Dedifferentiated amniotic fluid mesenchymal stem cell (primary cell): ENCODE measurements around the gene KRTAP1-1.
"Not testable (repeated sequence)": the region's sequence is repeated elsewhere in the genome, so short reads cannot be mapped to it uniquely, and the experiment has no call there.

Source experiments
- DNase-seq: peaks from one replicate; pipeline ENCODE4 v3.0.0-alpha.2; 2016; ENCODE audit errors: extremely low spot score

The KRTAP1-1 gene, protein sequence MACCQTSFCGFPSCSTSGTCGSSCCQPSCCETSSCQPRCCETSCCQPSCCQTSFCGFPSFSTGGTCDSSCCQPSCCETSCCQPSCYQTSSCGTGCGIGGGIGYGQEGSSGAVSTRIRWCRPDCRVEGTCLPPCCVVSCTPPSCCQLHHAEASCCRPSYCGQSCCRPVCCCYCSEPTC

DNA sequence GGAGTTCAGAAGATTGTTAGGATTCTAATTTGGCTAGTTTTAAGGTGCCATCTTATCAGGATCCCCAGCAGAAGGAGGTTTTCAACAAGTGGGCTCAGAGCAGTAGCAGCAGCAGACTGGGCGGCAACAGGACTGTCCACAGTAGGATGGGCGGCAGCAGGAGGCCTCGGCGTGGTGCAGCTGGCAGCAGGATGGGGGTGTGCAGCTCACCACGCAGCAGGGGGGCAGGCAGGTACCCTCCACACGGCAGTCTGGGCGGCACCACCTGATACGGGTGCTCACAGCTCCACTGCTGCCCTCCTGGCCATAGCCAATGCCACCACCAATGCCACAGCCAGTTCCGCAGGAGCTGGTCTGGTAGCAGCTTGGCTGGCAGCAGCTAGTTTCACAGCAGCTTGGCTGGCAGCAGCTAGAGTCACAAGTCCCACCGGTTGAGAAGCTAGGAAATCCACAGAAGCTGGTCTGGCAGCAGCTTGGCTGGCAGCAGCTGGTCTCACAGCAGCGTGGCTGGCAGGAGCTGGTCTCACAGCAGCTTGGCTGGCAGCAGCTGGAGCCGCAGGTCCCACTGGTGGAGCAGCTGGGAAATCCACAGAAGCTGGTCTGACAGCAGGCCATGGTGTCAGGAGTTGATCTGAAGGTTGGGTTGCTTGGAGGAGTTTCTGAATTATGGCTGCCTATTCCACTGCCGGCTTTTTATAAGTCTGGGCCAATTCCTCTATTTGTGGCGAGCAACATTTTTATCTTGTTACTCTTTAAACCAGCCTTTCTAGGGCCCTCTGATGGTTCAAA, at the start of gene KRTAP1-1:
Gene KRTAP1-1, minus strand, starts transcription at position 668 of the 789 bp plus-strand sequence. Its CDS starts 53 bp downstream, at position 615.
- DNase-seq = not testable (repeated sequence)

DNA sequence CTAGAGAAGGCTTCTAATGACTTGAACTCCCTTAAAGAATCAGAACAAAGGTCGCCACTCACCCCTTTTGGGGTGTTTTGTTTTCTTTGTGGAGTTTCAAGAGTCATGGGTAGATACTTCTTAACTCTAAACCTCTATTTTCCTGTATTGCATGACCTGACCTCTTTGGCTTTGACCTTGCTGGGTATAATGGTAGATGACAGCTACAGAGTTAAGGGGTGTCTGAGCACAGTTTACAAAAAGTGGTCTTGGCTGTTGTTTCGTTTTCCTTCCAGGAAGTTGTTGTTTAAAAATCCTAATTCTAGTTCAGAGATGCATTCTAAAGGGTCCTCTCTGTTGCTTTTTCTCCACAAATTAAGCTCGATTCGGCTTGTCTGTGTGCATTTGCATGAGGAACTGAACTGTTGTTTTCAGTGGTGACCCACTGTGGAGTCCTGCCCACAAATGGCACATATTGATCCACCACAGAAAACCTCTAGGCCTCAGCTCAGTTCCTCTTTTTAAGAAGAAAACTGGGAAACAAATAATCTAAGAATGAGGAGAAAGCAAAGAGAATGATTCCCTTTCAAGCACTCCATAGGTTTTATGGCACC, 47.6 kb upstream of the KRTAP1-1 start:
- not testable (repeated sequence) for DNase-seq

DNA sequence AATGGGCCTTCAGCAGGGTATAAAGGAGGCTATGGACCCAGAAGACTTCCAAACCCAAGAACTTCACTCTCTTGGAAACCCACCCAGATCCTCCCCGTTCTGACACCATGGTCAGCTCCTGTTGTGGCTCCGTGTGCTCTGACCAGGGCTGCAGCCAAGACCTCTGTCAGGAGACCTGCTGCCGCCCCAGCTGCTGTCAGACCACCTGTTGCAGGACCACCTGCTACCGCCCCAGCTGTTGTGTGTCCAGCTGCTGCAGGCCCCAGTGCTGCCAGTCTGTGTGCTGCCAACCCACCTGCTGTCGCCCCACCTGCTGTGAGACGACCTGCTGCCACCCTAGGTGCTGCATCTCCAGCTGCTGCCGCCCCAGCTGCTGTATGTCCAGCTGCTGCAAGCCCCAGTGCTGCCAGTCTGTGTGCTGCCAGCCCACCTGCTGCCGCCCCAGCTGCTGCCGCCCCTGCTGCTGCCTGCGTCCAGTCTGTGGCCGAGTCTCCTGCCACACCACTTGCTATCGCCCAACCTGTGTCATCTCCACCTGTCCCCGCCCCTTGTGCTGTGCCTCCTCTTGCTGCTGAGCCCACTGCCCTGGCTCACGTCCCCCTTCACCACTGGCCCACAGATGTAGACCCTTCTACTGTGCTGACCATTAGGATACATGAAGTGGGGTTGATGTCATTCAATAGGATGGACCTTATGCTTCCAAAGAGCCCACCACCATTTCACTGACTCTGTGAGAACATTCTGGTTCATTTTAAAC, 43.0 kb upstream of the KRTAP1-1 start, which contains the start of gene KRTAP4-7:
Gene KRTAP4-7, plus strand, starts transcription at position 51 of the 757 bp plus-strand sequence. Its CDS starts 57 bp downstream, at position 108.
- not testable (repeated sequence) for DNase-seq

DNA sequence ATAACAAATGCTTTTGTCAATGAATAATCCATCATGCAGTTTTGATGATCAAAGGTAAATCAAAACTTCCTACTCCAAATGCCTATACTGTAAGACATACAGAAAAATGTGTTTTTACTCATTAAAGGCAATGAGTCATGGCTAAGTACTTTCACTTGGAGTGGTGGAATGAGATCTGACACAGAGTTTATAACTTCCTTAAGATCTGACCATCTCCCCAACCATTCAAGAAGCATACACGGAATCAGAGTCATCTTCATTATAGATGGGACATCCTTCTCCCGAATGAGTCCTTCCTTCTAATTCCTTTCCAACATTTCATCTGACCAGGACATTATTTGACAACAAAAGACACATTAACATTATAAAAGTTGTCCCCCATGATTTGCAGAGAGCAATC, 42.2 kb upstream of the KRTAP1-1 start:
- not testable (repeated sequence) for DNase-seq

DNA sequence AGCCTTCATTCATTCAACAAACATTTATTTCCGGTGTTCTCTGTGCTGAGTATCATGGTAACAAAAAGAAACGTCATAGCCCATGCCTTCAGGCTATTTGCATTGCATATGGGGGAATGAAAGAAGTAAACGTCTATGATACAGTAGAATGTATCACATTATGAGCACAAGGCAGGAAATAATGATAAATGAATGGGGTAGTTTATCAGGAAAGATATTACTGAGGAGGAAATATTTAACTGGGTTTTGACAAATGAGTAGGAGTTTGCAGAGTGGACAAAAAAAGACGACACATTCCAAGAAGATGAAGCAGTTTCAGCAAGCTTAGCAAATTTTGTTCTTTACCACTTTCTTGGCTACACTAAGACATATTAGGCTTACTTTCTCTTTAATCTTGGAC, 41.4 kb upstream of the KRTAP1-1 start:
- no peak for DNase-seq

DNA sequence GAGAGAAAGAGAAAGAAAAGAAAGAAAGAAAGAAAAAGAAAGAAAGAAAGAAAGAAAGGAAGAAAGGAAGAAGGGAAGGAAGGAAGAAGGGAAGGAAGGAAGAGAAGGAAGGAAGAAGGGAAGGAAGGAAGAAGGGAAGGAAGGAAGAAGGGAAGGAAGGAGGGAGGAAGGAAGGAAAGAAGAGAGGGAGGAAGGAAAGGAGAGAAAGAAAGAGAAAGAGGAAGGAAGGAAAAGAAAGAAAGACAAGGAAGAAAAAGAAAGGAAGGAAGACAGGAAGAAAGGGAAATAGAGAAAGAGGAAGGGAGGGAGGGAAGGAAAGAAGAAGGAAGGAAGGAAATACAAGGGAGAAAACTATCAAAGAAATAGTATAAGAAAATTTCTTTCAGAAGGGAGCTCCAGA, 35.5 kb upstream of the KRTAP1-1 start:
- no peak for DNase-seq

DNA sequence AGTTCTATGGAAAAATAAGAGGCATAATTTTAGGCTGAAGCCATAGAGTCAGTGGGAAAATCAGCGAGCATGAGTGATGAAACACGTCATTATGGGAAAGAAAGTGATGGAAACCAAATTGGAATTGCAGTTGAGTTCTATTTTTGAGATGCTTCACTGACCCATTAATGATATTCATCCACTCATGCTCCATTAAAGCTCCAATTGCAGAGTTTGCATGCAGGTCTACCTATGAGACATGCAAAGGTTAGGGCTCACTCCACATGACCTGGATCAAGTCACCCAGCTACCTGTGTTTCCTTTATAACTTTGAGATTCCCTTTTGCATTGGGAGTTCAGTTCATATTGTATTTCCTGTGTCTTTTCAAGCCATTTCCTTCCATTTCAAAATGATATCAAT, 32.4 kb upstream of the KRTAP1-1 start:
- no peak for DNase-seq

DNA sequence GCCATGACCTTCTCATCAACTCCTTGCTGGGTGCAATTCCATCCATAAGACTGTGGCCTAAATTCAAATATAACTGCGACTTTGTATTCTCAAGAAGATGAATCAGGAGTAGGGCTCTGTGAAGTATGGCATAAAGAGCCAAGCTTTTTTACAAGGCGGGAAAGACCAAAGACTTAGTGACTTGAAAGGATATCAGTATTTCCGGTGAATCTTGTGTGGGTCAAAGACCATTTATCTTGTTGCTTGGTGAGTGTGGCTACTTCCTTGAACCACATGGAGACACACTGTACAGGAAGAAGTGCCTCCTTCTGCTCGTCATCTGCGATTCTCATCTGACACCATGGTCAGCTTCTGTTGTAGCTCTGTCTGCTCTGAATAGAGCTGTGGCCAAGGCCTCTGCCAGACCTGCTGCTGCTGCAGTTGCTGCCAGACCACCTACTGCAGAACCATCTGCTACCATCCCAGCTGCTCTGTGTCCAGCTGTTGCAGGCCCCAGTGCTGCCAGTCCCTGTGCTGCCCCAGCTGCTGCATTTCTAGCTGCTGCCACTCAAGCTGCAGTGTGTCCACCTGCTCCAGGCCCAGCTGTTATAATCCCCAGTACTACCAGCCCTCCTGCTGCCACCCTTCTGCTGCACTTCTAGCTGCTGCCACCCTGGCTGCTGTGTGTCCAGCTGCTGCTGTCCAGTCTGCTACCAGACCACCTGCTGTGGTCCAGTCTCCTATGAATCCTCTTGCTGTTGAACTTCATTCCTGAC, 30.5 kb upstream of the KRTAP1-1 start:
- no peak for DNase-seq

DNA sequence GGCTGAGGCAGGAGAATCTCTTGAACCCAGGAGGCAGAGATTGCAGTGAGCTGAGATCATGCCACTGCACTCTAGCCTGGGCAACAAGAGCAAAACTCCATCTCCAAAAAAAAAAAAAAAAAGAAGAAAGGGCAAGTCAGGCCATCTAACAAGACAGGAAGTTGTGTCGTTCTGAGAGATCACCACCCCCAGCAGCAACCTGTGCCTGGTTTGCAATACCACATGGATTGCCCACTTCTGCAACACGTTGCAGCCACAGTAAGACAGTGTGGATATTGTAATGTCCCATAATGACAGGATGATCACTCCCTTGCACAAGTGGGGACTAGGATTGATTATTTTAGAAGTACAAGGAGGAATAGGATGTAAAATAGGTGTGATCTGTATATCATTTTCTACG, 27.8 kb upstream of the KRTAP1-1 start:
- no peak for DNase-seq

DNA sequence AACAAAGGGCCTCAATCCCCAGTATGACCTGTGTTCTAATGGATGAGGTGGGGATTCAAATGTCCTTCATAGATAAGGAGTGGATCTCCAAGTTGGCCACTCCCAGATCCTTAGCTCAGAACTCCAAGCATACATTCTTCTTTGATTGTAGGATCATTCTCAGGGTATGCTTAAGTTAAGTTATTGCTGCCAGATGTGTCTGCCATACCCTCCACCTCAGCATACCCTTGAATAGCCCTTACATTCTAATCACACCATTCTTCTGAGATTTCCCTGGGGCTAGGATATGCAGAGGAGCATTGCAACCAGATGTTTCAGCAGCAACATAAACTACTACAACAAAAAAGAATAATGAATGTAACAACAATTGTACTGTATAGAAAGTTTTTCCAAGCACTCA, 26.0 kb upstream of the KRTAP1-1 start:
- peak; percentile 58 for DNase-seq

DNA sequence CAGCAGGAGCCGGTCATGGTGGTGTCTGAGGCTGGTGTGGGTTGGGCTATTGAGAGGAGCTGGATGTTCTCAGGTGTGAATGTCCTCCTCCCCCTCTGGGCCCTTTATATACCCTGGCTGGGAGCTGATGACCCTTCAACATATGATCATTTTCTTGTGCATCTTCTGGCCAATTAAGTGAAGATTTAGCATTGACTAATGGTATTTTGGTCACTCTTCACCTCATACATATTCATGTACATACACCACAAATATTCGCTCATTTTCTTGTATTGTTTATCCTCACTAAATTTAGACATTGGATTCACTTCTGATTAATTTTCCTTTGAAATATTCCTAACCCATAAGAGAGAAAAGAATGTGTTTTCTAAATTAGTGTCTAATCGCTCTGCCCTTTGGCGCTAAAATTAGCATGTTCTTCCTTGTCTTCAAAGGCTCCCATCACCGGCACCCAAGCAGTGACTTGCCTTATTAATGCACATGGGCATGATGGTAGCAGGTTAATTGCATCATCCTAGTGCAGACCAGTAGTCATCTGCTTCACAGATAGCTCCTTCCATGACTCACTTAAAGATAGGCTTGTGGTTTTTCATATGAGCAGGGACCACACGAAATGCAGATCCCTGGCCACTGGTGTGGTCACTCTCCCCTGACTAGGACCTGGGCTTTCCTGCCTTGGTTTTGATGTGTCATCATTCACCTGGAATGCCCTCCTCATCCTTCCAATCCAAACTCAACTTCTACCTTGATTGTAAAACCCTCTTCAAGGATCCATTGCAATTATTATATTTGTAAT, 24.8 kb upstream of the KRTAP1-1 start, which contains the start of gene KRTAP2-4:
Gene KRTAP2-4, minus strand, starts transcription at position 51 of the 796 bp plus-strand sequence. Its CDS starts 34 bp downstream, at position 17.
- DNase-seq = peak; percentile 43

DNA sequence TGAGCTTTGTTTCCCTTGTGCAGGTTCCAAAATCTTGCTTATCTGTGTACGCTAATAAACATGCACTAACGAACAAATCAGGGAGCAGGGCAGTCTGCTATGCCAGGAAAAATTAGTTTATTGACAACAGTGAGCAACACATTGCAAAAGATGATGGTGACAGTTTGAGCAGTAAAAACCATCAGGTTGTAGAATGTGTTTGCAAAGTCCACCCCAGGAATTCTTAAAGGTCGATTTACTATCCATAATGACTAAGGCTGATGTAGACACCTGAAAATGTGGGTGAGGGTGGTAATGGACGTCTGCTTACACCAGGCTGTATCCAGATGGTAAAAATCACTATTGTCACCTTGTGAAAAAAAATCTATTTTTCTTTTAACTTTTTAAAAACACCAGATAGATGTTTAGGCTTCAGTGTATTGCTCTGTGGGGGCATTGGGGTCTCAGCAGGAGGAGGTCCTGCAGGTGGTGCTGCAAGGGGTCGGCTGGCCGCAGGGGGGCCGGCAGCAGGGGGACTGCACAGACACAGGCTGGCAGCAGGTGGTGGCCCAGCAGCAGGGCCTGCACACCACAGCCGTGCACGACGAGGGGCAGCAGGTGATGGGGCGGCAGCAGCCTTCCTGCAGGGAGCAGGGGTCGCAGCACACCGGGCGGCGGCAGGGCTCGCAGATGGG, 23.9 kb upstream of the KRTAP1-1 start:
- DNase-seq = not testable (repeated sequence)

DNA sequence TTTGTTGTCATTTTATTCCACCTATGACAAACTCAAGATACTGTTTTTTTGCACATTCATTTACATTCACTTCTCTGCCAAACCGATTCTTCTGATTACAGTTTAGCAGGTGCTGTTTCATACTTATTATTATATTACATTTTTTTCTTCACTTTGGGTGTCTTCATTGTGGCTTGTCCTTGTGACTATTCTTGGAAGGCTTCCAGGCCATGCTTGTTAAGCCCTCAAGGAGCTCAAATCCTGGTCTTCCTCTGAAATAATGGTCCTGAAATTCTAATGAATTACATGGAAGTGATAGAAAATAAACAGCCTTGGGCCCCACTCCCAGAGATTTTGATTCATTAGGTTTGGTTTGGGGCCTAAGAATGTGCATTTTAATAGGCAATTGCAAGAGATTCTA, 23.1 kb upstream of the KRTAP1-1 start:
- DNase-seq = no peak

DNA sequence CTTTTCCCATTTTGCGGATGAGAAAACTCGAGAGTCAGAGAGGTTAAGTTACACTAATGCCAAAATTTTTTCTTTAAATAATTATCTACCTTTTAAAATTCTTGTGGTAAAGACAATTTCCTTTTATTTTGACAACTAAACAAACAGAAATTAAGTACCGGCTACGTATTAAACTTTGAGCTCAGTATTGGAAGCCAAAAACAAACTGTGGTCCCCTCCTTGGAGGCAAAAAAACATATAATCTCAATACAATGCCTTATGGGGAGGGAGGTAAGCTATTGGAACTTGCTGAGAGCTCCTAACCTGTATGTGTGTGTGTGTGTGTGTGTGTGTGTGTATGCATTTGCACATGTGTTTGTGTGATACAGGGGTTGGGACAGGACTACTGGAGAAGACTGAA, 22.2 kb upstream of the KRTAP1-1 start:
- DNase-seq = no peak

DNA sequence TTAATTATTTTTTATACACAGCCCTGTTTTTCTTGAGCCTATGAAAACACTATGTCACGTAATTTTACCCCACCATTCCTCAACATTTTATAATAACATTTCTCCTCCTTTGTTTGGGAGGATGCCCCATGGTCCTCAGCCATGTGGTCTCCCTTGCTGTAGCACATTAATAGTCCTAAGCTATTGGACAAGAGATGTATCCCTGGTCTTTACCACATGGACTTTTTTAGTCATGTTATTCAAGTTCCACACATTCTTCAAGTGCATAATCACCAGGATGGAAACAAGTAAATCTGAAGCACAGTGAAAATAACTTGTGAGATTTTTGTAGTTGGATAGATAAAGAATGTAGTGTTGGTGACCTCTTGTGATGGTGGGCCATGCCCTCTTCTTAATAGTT, 20.7 kb upstream of the KRTAP1-1 start:
- DNase-seq = peak; percentile 90

DNA sequence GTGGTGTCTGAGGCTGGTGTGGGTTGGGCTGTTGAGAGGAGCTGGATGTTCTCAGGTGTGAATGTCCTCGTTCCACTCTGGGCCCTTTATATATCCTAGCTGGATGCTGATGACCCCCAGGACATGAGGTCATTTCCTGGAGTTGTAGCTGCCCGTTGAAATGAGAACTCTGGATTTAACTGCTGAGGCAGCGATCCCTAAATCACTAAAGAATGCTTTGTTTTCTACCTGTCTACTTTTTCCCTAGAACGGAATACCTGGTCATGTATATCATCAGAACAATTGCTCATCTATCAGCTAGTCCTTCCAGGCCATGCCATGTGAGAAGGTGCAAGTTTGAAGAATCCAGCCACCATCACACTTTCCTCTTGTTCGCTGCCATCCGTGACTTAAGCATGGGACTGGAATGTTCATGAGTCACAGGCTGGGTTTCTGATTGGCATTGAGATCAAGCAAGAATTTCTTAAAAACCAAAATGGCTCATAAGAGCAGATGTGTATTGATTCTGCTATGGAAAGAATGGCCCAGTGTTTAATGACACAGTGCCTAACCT, 18.9 kb upstream of the KRTAP1-1 start, which contains the start of gene KRTAP2-3:
Gene KRTAP2-3, minus strand, starts transcription at position 63 of the 553 bp plus-strand sequence. CDS start 64 bp downstream, outside the sequence.
- peak; percentile 94 for DNase-seq

DNA sequence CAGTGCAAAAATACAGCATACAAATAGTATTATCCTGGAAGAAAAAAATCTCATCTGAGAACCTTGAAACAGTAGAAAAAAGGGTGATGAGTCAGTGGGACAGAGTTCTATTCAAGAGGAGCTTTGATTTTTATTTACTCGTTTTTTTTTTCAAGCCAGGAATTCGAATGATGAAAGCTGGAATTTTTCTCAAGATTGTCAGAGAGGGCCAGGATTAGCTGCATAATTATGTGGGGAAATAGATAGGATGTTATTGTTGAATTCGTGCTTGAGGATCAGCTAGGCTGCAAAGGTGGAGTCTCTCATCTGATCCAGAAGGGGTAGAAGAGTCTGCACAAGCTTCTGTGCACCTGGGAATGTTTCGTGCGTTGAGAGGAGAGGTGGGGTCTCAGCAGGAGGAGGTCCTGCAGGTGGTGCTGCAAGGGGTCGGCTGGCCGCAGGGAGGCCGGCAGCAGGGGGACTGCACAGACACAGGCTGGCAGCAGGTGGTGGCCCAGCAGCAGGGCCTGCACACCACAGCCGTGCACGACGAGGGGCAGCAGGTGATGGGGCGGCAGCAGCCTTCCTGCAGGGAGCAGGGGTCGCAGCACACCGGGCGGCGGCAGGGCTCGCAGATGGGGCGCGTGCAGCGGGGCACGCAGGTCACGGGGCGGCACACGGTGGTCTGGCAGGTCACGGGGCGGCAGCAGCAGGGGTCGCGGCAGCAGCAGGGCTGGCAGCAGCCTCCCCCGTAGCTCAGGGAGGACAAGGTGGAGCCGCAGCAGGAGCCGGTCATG, 18.2 kb upstream of the KRTAP1-1 start:
- peak; percentile 84 for DNase-seq

DNA sequence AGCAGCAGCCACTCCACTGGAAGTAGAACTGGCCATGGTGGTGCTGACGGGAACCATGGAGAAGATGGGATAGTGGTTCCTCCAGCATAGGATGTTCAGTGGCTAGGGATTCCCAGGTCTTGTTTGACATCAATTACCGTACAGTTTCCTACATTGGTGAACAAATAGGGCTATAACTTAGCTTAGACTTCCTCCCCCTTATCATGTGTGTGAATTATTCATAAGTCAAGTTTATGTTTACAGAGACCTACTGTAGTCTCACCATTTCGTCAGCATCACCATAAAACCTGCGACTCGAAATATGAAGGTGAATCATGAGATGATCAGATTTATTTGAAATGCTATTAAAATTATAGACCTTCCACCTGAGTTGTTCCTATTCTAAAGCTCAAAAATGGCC, 17.5 kb upstream of the KRTAP1-1 start:
- DNase-seq = no peak

DNA sequence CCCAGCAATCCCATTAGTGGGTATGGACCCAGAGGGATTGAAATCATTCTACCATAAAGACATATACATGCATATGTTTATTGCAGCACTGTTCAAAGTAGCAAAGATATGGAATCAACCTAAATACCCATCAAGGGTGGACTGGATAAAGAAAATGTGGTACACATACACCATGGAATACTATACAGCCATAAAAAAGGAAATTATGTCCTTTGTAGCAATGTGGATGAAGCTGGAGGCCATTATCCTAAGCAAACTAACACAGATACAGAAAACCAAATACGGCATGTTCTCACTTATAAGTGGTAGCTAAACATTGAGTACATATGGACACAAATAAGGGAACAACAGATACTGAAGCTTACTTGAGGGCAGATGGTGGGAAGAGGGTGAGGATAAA, 16.3 kb upstream of the KRTAP1-1 start:
- no peak for DNase-seq
